Esophagus squamous epithelium (tissue), 5 donors: ENCODE data around the gene NRF1. TPM values are rescaled to one million over a fixed set of nuclear protein-coding genes. Genes with fewer than 3 reads are reported as not detected.

Source experiments
- DNase-seq: peaks from one replicate; lab custom pipeline; 2025; lab: John Stamatoyannopoulos, UW
- H3K27ac ChIP-seq, 4 donors: fragments of 200-600 bp; sonication (generic); one replicate each; pipeline ENCODE4 v1.5.1; 2016 to 2019; ENCODE audit warnings: mild to moderate bottlenecking in 1 of 4
- H3K27me3 ChIP-seq, 4 donors: fragments of 200-600 bp; sonication (generic); 1 replicate in 3 of 4; 2 replicates in 1 of 4; pipeline versions ENCODE4 v1.5.1 to v1.6.0; 2017 to 2021; ENCODE audit warnings: antibody characterized with exemption in 1 of 4
- H3K36me3 ChIP-seq, 3 donors: fragments of 200-600 bp; sonication (generic); one replicate each; pipeline ENCODE4 v1.5.1; 2016 to 2019
- H3K4me1 ChIP-seq, 3 donors: fragments of 200-600 bp; sonication (generic); one replicate each; pipeline ENCODE4 v1.5.1; 2017 to 2019
- H3K4me3 ChIP-seq, 4 donors: fragments of 200-600 bp; sonication (generic); 1 replicate in 3 of 4; 2 replicates in 1 of 4; pipeline ENCODE4 v1.5.1; 2016 to 2019; ENCODE audit warnings: mild to moderate bottlenecking in 2 of 4, moderate library complexity in 1 of 4
- H3K9me3 ChIP-seq, 3 donors: fragments of 200-600 bp; sonication (generic); one replicate each; pipeline ENCODE4 v1.5.1; 2016 to 2019
- POLR2A ChIP-seq, 4 donors: fragments of 450-650 bp; IDR thresholded peaks; one replicate each; pipeline ENCODE4 v1.6.1; 2017; ENCODE audit warnings: antibody characterized with exemption in 4 of 4, mild to moderate bottlenecking in 4 of 4, moderate library complexity in 3 of 4
- WGBS, 2 donors: methylation state at CpG; one replicate each; pipeline ENCODE4 v1.1.5; 2018; 5-methylcytosine and 5-hydroxymethylcytosine counted together
- intact Hi-C: fragments of 100-400 bp; cut with DNase I; formaldehyde crosslinking; loops from one replicate; pipeline ENCODE4 v1.15.0; 2022
- total RNA-seq, 4 donors: library from RNA; depleted of rRNA; stranded (reverse); fragments of >200 nt; gene quantifications; one replicate each; pipeline ENCODE4 v1.1.0, GENCODE V29; 2016
- TF ChIP-seq, protein P1 (sequence below), 6 experiments: fragments of 450-650 bp in 4 of 6; fragments of 200-600 bp in 2 of 6; sonication (generic) in 2 of 6; IDR thresholded peaks; one replicate each; pipeline ENCODE4 v1.5.1; 2016 to 2019; ENCODE audit warnings: antibody characterized with exemption in 6 of 6, mild to moderate bottlenecking in 4 of 6, moderate library complexity in 4 of 6
- donor health status: DM: yes; HTN: yes; CAD: no.

The NRF1 gene
- total RNA-seq, 4 donors from 2014 or later: 10.0 to 18.3 (median 13.3) TPM

DNA sequence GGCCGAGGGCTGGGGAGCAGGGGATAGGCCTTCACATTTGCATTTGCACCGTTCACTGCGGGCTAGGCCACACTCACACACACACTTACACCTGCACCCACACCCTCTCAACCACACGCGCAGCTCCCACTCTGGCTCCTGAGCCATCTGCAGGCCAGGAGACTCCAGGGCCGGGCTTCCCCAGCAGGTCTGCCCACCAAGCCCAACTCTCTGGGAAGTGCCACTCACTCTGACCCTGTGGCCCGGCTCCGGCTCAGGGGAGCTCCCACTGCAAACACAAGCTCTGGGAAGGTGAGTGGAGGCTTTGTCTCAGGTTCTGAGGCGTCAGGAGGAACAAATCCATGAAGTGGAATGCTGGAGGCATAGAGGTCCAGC, 157.9 kb downstream of the NRF1 start:
- H3K4me3 ChIP-seq: no peak overlapping the region
- H3K27me3 ChIP-seq: peaks cover 0 to 11% (median 0%) of the 10 kb centered on the region in 4 donors
- WGBS, 2 donors: 72% methylated on average over 4 of the region's 9 CpGs; no CpG with 5 or more reads in 1 of the 2 donors
- H3K36me3 ChIP-seq: peaks cover 0 to 5% (median 0%) of the 10 kb centered on the region in 3 donors
- H3K9me3 ChIP-seq: no peaks in the 10 kb centered on the region
- no peak for DNase-seq
- H3K27ac ChIP-seq: no peak overlapping the region
- intact Hi-C loops: no loop called here
- TF ChIP-seq, protein P1, sequence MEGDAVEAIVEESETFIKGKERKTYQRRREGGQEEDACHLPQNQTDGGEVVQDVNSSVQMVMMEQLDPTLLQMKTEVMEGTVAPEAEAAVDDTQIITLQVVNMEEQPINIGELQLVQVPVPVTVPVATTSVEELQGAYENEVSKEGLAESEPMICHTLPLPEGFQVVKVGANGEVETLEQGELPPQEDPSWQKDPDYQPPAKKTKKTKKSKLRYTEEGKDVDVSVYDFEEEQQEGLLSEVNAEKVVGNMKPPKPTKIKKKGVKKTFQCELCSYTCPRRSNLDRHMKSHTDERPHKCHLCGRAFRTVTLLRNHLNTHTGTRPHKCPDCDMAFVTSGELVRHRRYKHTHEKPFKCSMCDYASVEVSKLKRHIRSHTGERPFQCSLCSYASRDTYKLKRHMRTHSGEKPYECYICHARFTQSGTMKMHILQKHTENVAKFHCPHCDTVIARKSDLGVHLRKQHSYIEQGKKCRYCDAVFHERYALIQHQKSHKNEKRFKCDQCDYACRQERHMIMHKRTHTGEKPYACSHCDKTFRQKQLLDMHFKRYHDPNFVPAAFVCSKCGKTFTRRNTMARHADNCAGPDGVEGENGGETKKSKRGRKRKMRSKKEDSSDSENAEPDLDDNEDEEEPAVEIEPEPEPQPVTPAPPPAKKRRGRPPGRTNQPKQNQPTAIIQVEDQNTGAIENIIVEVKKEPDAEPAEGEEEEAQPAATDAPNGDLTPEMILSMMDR (IDR thresholded peaks at IDR 0.05): no peak
- TF ChIP-seq POLR2A (IDR thresholded peaks at IDR 0.05): no peak
- no peaks in the 10 kb centered on the region for H3K4me1 ChIP-seq

DNA sequence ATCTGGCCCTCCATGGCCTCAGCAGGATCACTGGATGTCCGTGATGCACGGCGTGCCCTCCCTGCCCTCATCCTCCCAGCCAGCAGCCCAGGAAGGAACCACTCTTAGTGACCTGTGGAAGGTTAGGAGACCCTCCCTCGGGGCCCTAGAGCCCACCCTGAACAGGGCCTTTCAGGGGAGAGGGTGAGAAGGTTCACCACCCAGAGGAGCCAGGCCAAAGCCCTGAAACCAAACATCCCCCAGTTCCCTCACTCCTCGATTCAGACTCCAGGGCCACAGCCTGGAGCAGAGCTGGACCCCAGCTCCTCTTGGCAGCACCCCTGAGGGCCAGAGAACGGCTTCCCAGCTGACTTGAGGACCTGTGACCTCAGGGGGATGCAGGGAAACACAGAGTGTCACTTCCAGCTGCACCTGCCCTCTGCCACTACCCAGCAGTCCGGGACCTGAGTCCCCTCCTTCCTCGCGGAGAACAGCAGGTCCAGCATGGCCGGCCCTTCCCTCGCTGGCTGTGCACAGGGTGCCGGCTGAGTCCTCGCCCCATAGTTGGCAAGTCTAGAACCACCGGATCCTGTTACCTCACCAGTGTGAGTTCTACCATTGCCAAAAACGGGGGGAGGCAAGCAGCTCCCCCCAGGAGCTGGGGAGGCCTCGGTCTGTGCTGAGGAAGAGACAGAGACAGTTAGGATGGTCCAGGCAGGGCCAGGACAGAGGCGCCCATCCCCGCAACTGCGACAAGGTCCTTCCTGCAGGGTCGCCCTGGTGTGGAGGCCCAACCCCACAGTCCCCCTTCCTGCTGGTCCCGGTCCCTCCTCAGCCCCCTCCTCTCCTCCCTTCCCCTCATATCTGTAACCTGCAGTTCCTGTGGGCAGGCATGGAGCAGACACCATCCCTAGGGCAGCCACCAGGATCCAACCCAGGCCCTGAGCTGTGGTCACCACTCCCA, 158.6 kb downstream of the NRF1 start:
- Histone ChIP-seq H3K4me1 (no peaks in the 10 kb centered on the region), H3K4me3 (no peak overlapping the region), H3K9me3 (no peaks in the 10 kb centered on the region), H3K36me3 (peaks cover 0 to 5% (median 0%) of the 10 kb centered on the region in 3 donors), H3K27me3 (peaks cover 0 to 13% (median 0%) of the 10 kb centered on the region in 4 donors), H3K27ac (no peak overlapping the region)
- 92% methylated on average over 4 of the region's 21 CpGs; no CpG with 5 or more reads in 1 of the 2 donors for WGBS, 2 donors
- no peak for DNase-seq
- no peak for TF ChIP-seq POLR2A (IDR thresholded peaks at IDR 0.05)
- TF ChIP-seq, protein P1 (IDR thresholded peaks at IDR 0.05): no peak
- intact Hi-C loops: no loop called here

DNA sequence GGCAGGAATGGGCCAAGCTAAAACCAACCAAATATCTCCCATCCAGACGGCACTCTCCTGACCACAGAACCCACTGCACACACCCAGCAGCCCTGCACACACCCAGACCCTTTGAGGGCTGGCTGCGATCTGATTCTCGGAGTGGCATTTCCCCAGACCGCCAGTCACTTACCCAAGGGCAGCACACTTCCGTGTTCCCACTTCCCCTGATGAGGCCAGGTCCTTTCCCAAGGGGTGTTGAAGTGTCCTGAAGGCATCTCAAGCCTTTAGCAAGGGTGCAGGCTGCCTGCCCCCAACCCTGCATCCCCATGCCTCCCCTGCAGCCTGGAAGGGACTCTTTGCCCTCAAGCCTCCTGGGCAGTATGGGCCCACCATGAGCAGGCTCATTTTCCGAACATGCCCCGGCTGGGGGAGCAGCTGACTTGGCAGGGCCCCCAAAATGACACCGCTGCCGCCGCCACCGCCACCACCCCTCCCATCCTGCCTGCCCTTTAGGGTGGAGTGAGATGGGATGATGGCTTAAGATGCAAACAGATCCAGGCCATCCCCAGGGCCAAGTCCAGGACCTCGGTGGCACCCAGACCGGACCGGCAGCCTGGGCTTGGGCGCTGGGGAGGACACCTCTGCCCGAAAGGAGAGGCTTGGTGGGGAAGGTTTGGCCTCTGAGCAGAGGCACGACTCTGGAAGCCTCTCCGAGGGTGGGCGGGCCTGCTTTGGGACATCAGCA, 159.8 kb downstream of the NRF1 start:
- H3K9me3 ChIP-seq: no peaks in the 10 kb centered on the region
- TF ChIP-seq, protein P1 (IDR thresholded peaks at IDR 0.05): no peak
- no peak for TF ChIP-seq POLR2A (IDR thresholded peaks at IDR 0.05)
- DNase-seq: no peak
- no peak overlapping the region for H3K4me3 ChIP-seq
- no peak overlapping the region for H3K27ac ChIP-seq
- H3K27me3 ChIP-seq: peaks cover 0 to 25% (median 0%) of the 10 kb centered on the region in 4 donors
- 88% methylated on average over 1 of the region's 19 CpGs; no CpG with 5 or more reads in 1 of the 2 donors for WGBS, 2 donors
- no peaks in the 10 kb centered on the region for H3K4me1 ChIP-seq
- peaks cover 0 to 5% (median 0%) of the 10 kb centered on the region in 3 donors for H3K36me3 ChIP-seq
- intact Hi-C loops: no loop called here

DNA sequence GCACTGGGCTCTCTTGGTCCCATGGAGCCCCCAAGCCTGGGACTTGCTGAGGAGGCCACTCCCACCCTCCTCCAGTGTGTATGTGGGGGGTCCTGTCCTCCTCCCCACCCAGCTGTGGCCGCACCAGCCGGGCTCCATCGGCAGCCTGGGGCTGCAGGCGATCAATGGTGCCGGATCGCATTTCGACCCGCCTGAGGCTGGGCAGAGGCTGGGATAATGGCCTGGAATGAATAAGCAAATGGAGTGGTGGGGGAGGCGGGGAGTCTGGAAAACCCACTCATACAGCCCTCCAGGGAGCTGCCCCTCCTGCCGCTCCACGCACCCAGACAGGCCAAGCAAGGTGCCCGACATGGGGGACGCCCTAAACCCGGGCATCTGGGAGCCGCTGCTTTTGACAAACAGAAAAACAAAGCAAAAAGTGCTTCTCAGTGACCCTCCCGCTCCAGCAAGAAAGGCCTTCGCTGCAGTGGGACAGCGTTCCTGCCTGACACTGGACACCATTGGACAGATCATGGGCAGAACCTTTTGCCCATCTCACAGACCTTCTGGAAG, 160.5 kb downstream of the NRF1 start:
- H3K27ac ChIP-seq: no peak overlapping the region
- no peak for DNase-seq
- WGBS, 2 donors: 80 to 87% methylated on average over 1 to 4 of the region's 18 CpGs
- no peaks in the 10 kb centered on the region for H3K9me3 ChIP-seq
- no peak overlapping the region for H3K4me3 ChIP-seq
- intact Hi-C loops: no loop called here
- peaks cover 0 to 5% (median 0%) of the 10 kb centered on the region in 3 donors for H3K36me3 ChIP-seq
- no peak for TF ChIP-seq POLR2A (IDR thresholded peaks at IDR 0.05)
- TF ChIP-seq, protein P1 (IDR thresholded peaks at IDR 0.05): no peak
- peaks cover 0 to 32% (median 0%) of the 10 kb centered on the region in 4 donors for H3K27me3 ChIP-seq
- no peaks in the 10 kb centered on the region for H3K4me1 ChIP-seq
